GM18526 (cell line): ENCODE measurements around the gene CEND1.

ENCODE experiments used
- POLR2A ChIP-seq: IDR thresholded peaks from 3 replicates; pipeline ENCODE4 v1.6.1; 2011; ENCODE audit not compliant: insufficient read length; ENCODE audit errors: extremely low read depth

The CEND1 gene

GRCh38 chr11:795634-796564 lies 6.0 kb upstream of the CEND1 start:
- TF ChIP-seq POLR2A = peak; percentile 49

GRCh38 chr11:794766-795633 lies 5.1 kb upstream of the CEND1 start:
- TF ChIP-seq POLR2A = no peak

- no peak for TF ChIP-seq POLR2A
Observed at GRCh38 chr11:794013-794765, 4.3 kb upstream of the CEND1 start.

- no peak for TF ChIP-seq POLR2A
Observed at GRCh38 chr11:793556-793955, 3.7 kb upstream of the CEND1 start.

GRCh38 chr11:792873-793272 lies 3.0 kb upstream of the CEND1 start:
- no peak for TF ChIP-seq POLR2A

GRCh38 chr11:792535-792821 lies 2.6 kb upstream of the CEND1 start:
- no peak for TF ChIP-seq POLR2A

GRCh38 chr11:791658-792534 lies 2.0 kb upstream of the CEND1 start:
- no peak for TF ChIP-seq POLR2A

GRCh38 chr11:790721-791564 lies 1.1 kb upstream of the CEND1 start:
- no peak for TF ChIP-seq POLR2A

GRCh38 chr11:788953-789940 lies 643 bp downstream of the CEND1 start:
- no peak for TF ChIP-seq POLR2A

- no peak for TF ChIP-seq POLR2A
Observed at GRCh38 chr11:788009-788640, 1.8 kb downstream of the CEND1 start.

GRCh38 chr11:787084-787675 lies 2.7 kb downstream of the CEND1 start:
- no peak for TF ChIP-seq POLR2A

GRCh38 chr11:786235-787083 lies 3.4 kb downstream of the CEND1 start:
- no peak for TF ChIP-seq POLR2A
